Omental fat pad (tissue), 4 donors: ENCODE results near the gene HOXA7. TPM values are rescaled to one million over a fixed set of nuclear protein-coding genes. Genes with fewer than 3 reads are reported as not detected.

ENCODE experiments used
- ATAC-seq: fragments of 150-250 bp; one replicate; pipeline ENCODE4 v1.9.1; 2016; ENCODE audit warnings: mild to moderate bottlenecking, moderate library complexity; ENCODE audit not compliant: low FRiP score
- DNase-seq: peaks from one replicate; pipeline ENCODE4 v3.0.0-alpha.2; 2019; ENCODE audit warnings: low spot score
- total RNA-seq, 4 donors: library from RNA; depleted of rRNA; stranded (reverse); fragments of >200 nt; gene quantifications; one replicate each; pipeline ENCODE4 v1.1.0, GENCODE V29; 2016
- TF ChIP-seq, protein P1 (sequence below), 3 donors: fragments of 450-650 bp; IDR thresholded peaks; one replicate each; pipeline ENCODE4 v1.5.1; 2016 to 2017; ENCODE audit warnings: antibody characterized with exemption in 3 of 3, mild to moderate bottlenecking in 3 of 3, moderate library complexity in 2 of 3

The HOXA7 gene
- total RNA-seq, 4 donors from 2014 or later = 4.6 to 6.1 (median 5.3) TPM

DNA sequence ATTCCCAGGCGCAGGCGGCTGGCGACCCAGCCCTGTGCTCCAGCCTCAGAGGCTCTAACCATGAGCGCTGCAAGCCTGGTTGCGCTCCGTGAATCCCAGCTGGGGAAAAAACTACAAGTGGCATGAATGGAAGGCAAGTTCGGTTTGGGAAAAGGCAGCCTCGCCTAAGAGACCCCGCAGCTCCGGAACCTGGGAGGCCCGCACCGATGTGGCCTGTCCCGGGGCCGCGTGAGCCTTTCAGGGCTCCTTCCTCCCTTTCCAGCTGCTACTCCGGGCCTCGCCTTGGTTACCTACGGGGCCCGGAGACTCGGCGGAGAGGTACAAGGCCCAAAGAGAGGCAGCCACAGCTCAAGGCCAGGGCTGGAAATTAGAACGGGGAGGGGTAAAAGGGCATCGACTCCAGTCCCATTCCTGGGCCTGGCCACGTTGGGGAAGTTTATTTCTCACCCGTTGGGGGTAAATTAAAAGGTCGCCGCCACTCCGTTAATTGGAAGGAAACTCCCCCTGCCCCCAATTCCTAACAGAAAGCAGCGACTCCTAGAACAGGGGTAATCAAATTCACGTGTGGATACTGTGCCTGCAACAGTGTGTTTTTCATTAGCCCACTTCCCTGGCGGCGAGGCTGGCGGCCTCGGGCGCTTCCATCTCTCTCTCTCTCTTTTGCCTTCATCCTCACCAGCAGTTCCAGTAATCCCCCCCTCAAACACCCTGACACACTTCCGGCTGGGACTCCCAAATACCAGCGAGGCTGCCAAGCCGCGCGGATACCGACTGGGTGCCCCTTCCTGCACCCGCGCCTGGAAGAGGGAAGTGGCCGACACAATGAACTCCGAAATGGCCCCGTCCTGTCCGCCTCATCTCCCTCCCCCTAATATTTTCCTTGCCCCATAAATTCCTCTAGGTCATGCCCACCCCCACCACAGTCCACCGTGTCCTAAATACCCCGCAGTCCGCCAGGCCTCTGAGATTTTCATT is 10.3 kb upstream of the HOXA7 start:
- TF ChIP-seq, protein P1, sequence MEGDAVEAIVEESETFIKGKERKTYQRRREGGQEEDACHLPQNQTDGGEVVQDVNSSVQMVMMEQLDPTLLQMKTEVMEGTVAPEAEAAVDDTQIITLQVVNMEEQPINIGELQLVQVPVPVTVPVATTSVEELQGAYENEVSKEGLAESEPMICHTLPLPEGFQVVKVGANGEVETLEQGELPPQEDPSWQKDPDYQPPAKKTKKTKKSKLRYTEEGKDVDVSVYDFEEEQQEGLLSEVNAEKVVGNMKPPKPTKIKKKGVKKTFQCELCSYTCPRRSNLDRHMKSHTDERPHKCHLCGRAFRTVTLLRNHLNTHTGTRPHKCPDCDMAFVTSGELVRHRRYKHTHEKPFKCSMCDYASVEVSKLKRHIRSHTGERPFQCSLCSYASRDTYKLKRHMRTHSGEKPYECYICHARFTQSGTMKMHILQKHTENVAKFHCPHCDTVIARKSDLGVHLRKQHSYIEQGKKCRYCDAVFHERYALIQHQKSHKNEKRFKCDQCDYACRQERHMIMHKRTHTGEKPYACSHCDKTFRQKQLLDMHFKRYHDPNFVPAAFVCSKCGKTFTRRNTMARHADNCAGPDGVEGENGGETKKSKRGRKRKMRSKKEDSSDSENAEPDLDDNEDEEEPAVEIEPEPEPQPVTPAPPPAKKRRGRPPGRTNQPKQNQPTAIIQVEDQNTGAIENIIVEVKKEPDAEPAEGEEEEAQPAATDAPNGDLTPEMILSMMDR (IDR thresholded peaks at IDR 0.05) = no peak
- no peak for ATAC-seq
- no peak for DNase-seq

DNA sequence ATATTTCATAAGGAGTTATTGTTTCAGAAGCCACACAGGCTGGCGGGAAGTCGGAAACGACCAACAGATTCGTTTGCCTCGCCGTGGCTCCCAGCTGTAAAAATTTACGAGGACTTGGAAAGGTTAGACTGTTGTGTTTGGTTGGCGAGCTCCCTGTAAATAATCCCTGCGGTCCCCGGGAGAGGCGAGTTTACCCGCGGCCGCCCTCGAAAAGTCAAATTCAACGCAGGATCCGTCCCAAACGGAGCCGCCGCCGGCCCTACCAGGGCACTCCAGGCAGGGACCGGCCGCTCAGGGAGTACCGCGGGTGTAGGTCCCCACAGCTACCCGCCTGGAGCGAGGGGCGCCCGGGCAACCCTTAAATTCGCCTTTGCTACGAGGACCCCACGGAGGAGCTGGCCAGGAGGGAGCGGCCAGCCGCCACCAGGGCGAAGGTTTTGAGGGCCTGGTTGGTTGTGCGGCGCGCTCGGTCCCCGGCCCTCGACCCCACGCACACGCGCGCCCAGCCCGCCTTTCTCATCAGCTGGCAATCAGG is 9.6 kb upstream of the HOXA7 start:
- no peak for ATAC-seq
- TF ChIP-seq, protein P1 (IDR thresholded peaks at IDR 0.05) = no peak
- no peak for DNase-seq

DNA sequence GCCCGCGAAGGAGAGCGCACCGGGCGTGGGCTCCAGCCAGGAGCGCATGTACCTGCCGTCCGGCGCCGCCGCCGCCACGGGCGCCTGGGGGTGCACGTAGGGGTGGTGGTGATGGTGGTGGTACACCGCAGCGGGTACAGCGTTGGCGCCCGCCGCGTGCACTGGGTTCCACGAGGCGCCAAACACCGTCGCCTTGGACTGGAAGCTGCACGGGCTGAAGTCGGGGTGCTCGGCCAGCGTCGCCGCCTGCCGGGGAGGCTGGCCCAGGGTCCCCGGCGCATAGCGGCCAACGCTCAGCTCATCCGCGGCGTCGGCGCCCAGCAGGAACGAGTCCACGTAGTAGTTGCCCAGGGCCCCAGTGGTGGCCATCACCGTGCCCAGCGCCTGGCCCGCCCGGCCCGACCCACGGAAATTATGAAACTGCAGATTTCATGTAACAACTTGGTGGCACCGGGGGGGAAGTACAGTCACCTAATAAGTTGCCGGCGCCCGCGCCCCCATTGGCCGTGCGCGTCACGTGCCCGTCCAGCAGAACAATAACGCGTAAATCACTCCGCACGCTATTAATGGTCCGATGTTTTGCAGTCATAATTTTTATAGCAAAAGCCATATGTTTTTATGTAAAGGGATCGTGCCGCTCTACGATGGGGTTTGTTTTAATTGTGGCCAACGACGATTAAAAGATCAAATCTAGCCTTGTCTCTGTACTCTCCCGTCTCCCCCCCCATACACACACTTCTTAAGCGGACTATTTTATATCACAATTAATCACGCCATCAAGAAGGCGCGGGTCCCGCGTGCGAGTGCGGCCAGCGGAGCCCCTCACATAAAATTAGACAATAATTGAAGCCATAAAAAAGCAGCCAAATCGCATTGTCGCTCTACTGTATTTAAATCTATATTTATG is 8.9 kb upstream of the HOXA7 start, which contains the start of gene HOXA9:
HOXA9 (minus strand) TSS at position 449 of the 907 bp plus-strand sequence; CDS start at position 369, 80 bp downstream.
- DNase-seq = no peak
- TF ChIP-seq, protein P1 (IDR thresholded peaks at IDR 0.05) = no peak
- no peak for ATAC-seq

DNA sequence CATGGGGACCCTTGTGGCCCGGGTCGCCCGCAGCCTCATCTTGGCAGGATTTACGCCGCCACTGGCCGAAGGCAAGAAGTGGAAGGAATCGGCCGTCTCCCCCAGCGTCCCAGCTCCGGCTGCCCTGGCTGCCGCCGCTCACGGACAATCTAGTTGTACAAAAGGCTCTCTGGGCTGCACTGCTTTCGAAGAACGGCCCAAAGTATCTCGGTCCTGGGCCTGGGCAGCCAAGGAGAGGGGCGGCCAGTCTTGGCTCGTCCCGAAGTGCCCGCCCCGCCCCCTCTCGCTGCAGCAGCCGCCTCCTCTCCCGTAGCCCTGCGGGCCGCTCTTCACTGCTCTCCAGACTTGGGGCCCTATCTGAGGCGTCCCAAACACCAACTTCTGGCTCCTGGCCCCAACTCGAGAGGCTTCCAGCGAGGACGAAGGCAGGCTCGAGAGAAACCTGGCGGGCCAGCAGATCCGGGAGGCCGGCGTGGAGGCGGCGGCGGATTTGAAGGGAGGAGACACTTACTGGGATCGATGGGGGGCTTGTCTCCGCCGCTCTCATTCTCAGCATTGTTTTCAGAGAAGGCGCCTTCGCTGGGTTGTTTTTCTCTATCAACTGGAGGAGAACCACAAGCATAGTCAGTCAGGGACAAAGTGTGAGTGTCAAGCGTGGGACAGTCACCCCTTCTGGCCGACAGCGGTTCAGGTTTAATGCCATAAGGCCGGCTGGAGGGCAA is 8.1 kb upstream of the HOXA7 start:
- no peak for ATAC-seq

DNA sequence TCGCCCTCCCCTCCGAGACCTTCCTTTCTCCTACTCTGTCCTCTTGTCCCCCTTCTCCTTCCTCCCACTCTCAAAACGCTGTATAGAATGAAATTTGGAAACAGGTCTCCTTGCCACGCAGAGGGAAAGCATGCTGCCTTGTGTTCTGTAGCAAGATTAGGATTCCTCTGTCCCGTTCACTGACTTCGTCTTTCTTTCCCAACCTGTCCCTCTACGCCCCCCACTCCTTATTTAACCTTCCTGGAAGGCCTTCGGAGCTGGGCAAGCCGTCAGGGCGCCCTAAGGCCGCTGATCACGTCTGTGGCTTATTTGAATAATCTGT is 7.5 kb upstream of the HOXA7 start:
- DNase-seq (no peak), ATAC-seq (no peak)
- TF ChIP-seq, protein P1 (IDR thresholded peaks at IDR 0.05) = no peak

More for the DNA sequence above, 8.1 kb upstream of the HOXA7 start:
- TF ChIP-seq, protein P1 (IDR thresholded peaks at IDR 0.05) = no peak
- no peak for DNase-seq

DNA sequence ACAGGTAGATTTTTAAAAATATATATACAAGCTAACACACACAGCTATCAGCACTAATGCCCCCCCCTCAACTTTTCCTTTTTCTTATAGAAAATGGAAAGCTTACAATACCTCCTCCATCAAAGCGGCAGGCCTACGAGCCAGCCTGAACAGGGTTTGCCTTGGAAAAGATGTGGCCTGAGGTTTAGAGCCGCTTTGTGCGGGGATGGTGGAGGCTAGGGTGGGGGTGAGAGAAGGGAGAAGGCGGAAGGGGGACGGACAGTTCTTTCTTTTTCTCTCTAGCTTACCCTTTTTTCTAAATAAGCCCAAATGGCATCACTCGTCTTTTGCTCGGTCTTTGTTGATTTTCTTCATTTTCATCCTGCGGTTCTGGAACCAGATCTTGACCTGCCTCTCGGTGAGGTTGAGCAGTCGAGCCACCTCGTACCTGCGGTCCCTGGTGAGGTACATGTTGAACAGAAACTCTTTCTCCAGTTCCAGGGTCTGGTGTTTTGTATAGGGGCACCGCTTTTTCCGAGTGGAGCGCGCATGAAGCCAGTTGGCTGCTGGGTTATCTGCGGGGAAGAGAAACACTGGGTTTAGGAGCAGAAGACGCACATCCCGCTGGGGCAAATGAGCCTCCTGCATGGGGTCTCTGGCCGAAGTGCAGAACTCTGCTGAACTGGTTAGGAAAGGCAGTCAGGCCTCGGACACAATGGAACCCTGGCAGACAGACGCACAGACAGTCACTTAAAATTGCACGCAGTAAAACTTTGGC is 7.0 kb upstream of the HOXA7 start:
- TF ChIP-seq, protein P1 (IDR thresholded peaks at IDR 0.05) = no peak
- ATAC-seq (no peak), DNase-seq (no peak)
